ENCODE data around the gene JKAMP. TPM values are rescaled to one million over a fixed set of nuclear protein-coding genes. Genes with fewer than 3 reads are reported as not detected.
"Not testable (repeated sequence)": the region's sequence is repeated elsewhere in the genome, so short reads cannot be mapped to it uniquely, and the experiment has no call there.

The JKAMP gene
- polyA plus RNA-seq, 1 donor (not counting 4 experiments of a cell fraction or from before 2014, with no cell fraction given), result 166 TPM

DNA sequence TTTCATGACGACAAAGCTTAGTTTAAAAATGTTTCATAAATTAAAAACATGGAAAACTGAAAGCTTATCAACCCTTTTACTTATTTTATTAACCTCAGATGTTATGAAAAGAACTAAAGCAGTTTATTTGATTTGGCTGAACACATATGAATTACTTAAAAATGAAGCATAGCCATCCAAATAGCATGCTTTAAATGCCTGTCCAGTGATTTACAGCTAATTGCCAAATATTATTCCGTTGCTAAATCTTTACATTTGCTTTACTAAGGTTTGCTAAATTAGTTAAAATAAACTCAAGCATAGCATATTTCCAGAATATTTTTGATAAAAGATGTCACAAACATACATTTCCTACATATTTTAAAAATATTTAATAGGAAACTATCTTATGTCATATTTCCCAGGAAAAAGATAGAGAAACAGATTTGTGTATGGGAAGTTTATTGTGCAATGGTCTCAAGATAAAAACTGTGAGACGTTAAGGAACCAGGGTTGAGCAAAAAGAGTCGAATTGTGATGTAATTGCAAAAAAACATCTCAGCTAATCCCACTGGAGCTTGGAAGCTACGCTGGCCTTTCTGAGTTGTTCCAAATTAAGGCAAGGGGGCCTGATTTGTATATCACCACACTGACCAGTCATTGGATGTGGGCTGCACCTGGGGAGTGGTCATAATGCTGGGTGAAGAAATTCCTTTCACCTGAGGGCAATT, 44.9 kb upstream of the JKAMP start:
- no peak overlapping the region for H3K27ac ChIP-seq (ENCODE audit: control insufficient read depth, insufficient read depth, low read length)
- H3K4me2 ChIP-seq (ENCODE audit: control insufficient read depth, extremely low read depth, insufficient read depth, low read depth, low read length), result no peak overlapping the region
- peaks cover 10% of the 10 kb centered on the region for H3K4me1 ChIP-seq (ENCODE audit: control insufficient read depth, extremely low read depth, insufficient read depth, low read length)
- no peaks in the 10 kb centered on the region for H3K27me3 ChIP-seq (ENCODE audit: control insufficient read depth, extremely low read depth, insufficient read depth, low read length)
- H3K9me3 ChIP-seq (ENCODE audit: control insufficient read depth, low read depth, low read length), result no peaks in the 10 kb centered on the region
- no peaks in the 10 kb centered on the region for H3K9me1 ChIP-seq (ENCODE audit: control insufficient read depth, extremely low read depth, insufficient read depth, low read length)
- dilution Hi-C loops (cut with MboI; ENCODE audit: extremely low pct_ligation_motif_present, low sequenced_read_pairs), result no loop called here
- no peak overlapping the region for H3K4me3 ChIP-seq (ENCODE audit: control insufficient read depth in 2 of 3, extremely low read depth in 1 of 3, insufficient read depth in 2 of 3, low read depth in 1 of 3, low read length in 3 of 3)
- H2AFZ ChIP-seq (ENCODE audit: control insufficient read depth, low read length), result no peak overlapping the region
- FAIRE-seq, result no peak
- DNase-seq (ENCODE audit: low read depth, low spot score), result no peak
- no peaks in the 10 kb centered on the region for H3K79me2 ChIP-seq (ENCODE audit: control insufficient read depth, insufficient read depth, low read length)
- no peak for TF ChIP-seq EZH2 (IDR thresholded peaks at IDR 0.05; ENCODE audit: low read length)
- TF ChIP-seq, protein P1, sequence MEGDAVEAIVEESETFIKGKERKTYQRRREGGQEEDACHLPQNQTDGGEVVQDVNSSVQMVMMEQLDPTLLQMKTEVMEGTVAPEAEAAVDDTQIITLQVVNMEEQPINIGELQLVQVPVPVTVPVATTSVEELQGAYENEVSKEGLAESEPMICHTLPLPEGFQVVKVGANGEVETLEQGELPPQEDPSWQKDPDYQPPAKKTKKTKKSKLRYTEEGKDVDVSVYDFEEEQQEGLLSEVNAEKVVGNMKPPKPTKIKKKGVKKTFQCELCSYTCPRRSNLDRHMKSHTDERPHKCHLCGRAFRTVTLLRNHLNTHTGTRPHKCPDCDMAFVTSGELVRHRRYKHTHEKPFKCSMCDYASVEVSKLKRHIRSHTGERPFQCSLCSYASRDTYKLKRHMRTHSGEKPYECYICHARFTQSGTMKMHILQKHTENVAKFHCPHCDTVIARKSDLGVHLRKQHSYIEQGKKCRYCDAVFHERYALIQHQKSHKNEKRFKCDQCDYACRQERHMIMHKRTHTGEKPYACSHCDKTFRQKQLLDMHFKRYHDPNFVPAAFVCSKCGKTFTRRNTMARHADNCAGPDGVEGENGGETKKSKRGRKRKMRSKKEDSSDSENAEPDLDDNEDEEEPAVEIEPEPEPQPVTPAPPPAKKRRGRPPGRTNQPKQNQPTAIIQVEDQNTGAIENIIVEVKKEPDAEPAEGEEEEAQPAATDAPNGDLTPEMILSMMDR (optimal IDR thresholded peaks at IDR 0.05 in 1 of 3, IDR thresholded peaks at IDR 0.05 in 1 of 3, conservative IDR thresholded peaks at IDR 0.05 in 1 of 3; ENCODE audit: extremely low read depth in 1 of 3, insufficient read depth in 2 of 3, low read length in 3 of 3), result no peak
- H3K36me3 ChIP-seq (ENCODE audit: control insufficient read depth in 2 of 2, extremely low read depth in 1 of 2, insufficient read depth in 2 of 2, low read length in 2 of 2), result no peaks in the 10 kb centered on the region
- no peaks in the 10 kb centered on the region for H4K20me1 ChIP-seq (ENCODE audit: control insufficient read depth, extremely low read depth, insufficient read depth, low read length)
- H3K9ac ChIP-seq (ENCODE audit: control insufficient read depth, extremely low read depth, insufficient read depth, low read length), result no peak overlapping the region

DNA sequence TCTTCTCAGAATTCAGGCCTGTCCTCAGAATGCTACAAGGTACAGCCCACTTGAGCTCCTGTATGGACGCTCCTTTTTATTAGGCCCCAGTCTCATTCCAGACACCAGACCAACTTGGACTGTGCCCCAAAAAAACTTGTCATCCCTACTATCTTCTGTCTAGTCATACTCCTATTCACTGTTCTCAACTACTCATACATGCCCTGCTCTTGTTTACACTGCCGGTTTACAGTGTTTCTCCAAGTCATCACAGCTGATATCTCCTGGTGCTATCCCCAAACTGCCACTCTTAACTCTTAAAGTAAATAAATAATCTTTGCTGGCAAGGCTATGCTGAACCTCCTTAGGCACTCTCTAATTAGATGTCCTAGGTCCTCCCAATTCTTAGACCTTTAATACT, 35.6 kb upstream of the JKAMP start:
- H3K27me3 ChIP-seq (ENCODE audit: control insufficient read depth, extremely low read depth, insufficient read depth, low read length); H3K79me2 ChIP-seq (ENCODE audit: control insufficient read depth, insufficient read depth, low read length); H3K9me1 ChIP-seq (ENCODE audit: control insufficient read depth, extremely low read depth, insufficient read depth, low read length); FAIRE-seq; H3K4me2 ChIP-seq (ENCODE audit: control insufficient read depth, extremely low read depth, insufficient read depth, low read depth, low read length); H3K27ac ChIP-seq (ENCODE audit: control insufficient read depth, insufficient read depth, low read length); H2AFZ ChIP-seq (ENCODE audit: control insufficient read depth, low read length); DNase-seq (ENCODE audit: low read depth, low spot score); dilution Hi-C loops (cut with MboI; ENCODE audit: extremely low pct_ligation_motif_present, low sequenced_read_pairs); H3K36me3 ChIP-seq (ENCODE audit: control insufficient read depth in 2 of 2, extremely low read depth in 1 of 2, insufficient read depth in 2 of 2, low read length in 2 of 2); H3K4me1 ChIP-seq (ENCODE audit: control insufficient read depth, extremely low read depth, insufficient read depth, low read length); H3K4me3 ChIP-seq (ENCODE audit: control insufficient read depth in 2 of 3, extremely low read depth in 1 of 3, insufficient read depth in 2 of 3, low read depth in 1 of 3, low read length in 3 of 3); H4K20me1 ChIP-seq (ENCODE audit: control insufficient read depth, extremely low read depth, insufficient read depth, low read length); H3K9me3 ChIP-seq (ENCODE audit: control insufficient read depth, low read depth, low read length); H3K9ac ChIP-seq (ENCODE audit: control insufficient read depth, extremely low read depth, insufficient read depth, low read length): not testable (repeated sequence)

DNA sequence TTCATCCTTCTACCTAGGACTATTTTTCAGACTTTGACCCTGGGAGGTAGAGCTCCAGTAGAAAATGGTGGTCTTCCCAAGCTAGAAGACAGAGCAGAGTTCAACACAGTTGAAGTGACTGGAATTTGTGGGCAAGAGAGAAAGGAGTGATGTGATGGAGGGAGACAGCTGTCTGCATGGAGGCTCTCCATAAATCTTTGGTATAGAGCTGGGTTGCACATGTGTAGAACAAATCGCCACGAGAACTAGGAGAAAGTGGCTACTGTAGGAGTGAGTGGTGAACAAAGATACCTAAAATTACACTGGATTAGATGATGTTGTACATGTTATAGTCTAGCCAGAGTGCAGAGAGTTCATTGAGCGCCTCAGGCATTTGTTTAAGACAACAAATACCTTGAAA, 33.6 kb upstream of the JKAMP start:
- H3K27me3 ChIP-seq (ENCODE audit: control insufficient read depth, extremely low read depth, insufficient read depth, low read length), result no peaks in the 10 kb centered on the region
- dilution Hi-C loops (cut with MboI; ENCODE audit: extremely low pct_ligation_motif_present, low sequenced_read_pairs), result no loop called here
- no peak overlapping the region for H3K4me3 ChIP-seq (ENCODE audit: control insufficient read depth in 2 of 3, extremely low read depth in 1 of 3, insufficient read depth in 2 of 3, low read depth in 1 of 3, low read length in 3 of 3)
- DNase-seq (ENCODE audit: low read depth, low spot score) (no peak), FAIRE-seq (no peak)
- no peaks in the 10 kb centered on the region for H4K20me1 ChIP-seq (ENCODE audit: control insufficient read depth, extremely low read depth, insufficient read depth, low read length)
- TF ChIP-seq, protein P1 (optimal IDR thresholded peaks at IDR 0.05 in 1 of 3, IDR thresholded peaks at IDR 0.05 in 1 of 3, conservative IDR thresholded peaks at IDR 0.05 in 1 of 3; ENCODE audit: extremely low read depth in 1 of 3, insufficient read depth in 2 of 3, low read length in 3 of 3), result no peak
- TF ChIP-seq EZH2 (IDR thresholded peaks at IDR 0.05; ENCODE audit: low read length), result no peak
- H3K4me1 ChIP-seq (ENCODE audit: control insufficient read depth, extremely low read depth, insufficient read depth, low read length), result no peaks in the 10 kb centered on the region
- H3K27ac ChIP-seq (ENCODE audit: control insufficient read depth, insufficient read depth, low read length), result no peak overlapping the region
- no peaks in the 10 kb centered on the region for H3K9me1 ChIP-seq (ENCODE audit: control insufficient read depth, extremely low read depth, insufficient read depth, low read length)
- H3K79me2 ChIP-seq (ENCODE audit: control insufficient read depth, insufficient read depth, low read length), result no peaks in the 10 kb centered on the region
- peaks cover 0 to 4% of the 10 kb centered on the region in 2 experiments for H3K36me3 ChIP-seq (ENCODE audit: control insufficient read depth in 2 of 2, extremely low read depth in 1 of 2, insufficient read depth in 2 of 2, low read length in 2 of 2)
- H2AFZ ChIP-seq (ENCODE audit: control insufficient read depth, low read length), result no peak overlapping the region
- no peak overlapping the region for H3K4me2 ChIP-seq (ENCODE audit: control insufficient read depth, extremely low read depth, insufficient read depth, low read depth, low read length)
- H3K9me3 ChIP-seq (ENCODE audit: control insufficient read depth, low read depth, low read length), result no peaks in the 10 kb centered on the region
- H3K9ac ChIP-seq (ENCODE audit: control insufficient read depth, extremely low read depth, insufficient read depth, low read length), result no peak overlapping the region
